Retinal pigment epithelial cell (primary cell): Measurements from ENCODE around the gene PLEKHO2.

ENCODE experiments used
- DNase-seq: peaks from one replicate; pipeline ENCODE4 v3.0.0-alpha.2; 2010; ENCODE audit warnings: low read depth
- H3K4me3 ChIP-seq: 2 replicates; pipeline ENCODE4 v1.5.1; 2011; ENCODE audit warnings: mild to moderate bottlenecking, low read length, control low read depth, moderate library complexity
- CTCF ChIP-seq: conservative IDR thresholded peaks from 2 replicates; pipeline ENCODE4 v1.5.1; 2011; ENCODE audit warnings: low read depth, low read length, control low read depth, inconsistent platforms

The PLEKHO2 gene

DNA sequence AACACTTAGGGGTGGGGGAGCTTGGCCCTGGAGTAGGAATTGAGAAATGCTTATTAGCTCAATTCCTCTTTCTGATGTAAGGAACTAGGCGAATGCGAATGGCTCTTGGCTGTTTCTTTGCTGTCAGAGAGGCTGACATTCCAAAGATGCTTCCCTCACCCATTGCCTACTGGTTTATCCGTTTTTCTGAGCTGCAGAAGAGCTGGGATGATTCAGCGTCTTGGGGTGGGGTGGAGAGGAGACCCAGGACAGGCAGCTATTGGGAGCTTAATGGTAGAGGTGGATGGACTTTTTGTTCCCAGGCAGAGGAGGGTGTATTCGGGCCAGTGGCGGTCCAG is 9.8 kb downstream of the PLEKHO2 start:
- no peak for TF ChIP-seq CTCF
- H3K4me3 ChIP-seq, result no peak overlapping the region
- peak; percentile 31 for DNase-seq

DNA sequence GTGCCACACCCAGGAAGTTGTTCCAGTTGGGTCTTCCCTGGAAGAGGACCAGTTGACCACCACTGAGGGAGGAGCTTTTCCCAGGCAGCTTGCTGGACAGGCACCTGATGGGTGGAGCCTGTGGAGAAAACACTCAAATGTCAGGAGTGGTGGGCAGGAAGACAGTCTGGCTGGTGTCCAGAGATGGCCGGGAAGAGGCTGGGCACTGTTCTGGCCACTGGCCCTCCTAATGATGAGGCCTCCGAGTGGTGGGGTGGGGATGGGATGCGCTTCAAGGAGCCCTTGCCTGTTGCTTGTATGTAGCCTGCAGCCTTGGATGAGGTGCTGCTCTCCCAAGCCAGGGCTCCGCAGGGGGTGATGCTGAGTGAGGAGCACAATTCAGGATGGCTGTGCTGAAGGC is 12.3 kb downstream of the PLEKHO2 start:
- TF ChIP-seq CTCF, result no peak
- no peak for DNase-seq
- no peak overlapping the region for H3K4me3 ChIP-seq

- TF ChIP-seq CTCF, result no peak
- no peak for DNase-seq
- no peak overlapping the region for H3K4me3 ChIP-seq
Observed at GRCh38 chr15:64854526-64854925, 12.8 kb downstream of the PLEKHO2 start.

DNA sequence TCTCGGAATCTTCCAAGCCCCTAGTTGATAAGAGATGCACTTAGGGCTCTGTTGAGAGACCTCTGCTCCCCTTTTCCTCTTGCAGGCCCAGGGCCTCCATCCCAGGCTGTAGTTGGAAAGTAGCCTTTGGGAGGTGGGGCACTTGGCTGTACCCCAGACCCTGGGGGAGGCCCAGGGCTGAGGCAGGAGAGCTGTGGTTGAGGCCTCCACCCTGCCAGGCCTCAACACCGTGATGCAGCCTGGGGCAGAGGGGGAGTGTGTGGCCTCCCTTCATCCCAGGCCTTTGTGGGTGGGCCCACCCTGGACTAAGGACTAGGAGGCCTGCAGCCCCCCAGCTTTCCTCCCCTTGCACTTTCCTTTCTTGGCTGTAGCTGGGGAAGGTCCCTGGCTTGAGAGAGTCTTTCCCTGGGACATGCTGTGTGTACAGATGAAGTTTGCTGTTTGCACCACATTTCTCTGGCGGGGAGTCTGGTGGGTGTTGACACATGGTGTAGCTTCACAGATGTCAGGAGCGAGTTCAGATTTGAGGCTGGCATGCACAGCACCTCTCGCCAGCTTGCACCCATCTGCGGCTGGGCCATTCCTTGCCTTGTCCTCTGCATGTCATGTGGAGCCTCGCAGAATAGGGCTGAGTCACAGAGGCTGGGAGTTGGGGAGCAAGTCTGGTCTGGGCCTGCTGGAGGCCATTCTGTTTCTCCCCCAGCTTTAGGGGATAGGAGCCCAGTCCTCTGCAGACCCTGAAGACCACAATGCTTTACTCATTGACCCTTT is 13.7 kb downstream of the PLEKHO2 start:
- H3K4me3 ChIP-seq, result no peak overlapping the region
- TF ChIP-seq CTCF, result no peak
- no peak for DNase-seq

- no peak overlapping the region for H3K4me3 ChIP-seq
- TF ChIP-seq CTCF, result peak; percentile 6
- peak; percentile 61 for DNase-seq
Observed at GRCh38 chr15:64856429-64857145, 14.9 kb downstream of the PLEKHO2 start.

DNA sequence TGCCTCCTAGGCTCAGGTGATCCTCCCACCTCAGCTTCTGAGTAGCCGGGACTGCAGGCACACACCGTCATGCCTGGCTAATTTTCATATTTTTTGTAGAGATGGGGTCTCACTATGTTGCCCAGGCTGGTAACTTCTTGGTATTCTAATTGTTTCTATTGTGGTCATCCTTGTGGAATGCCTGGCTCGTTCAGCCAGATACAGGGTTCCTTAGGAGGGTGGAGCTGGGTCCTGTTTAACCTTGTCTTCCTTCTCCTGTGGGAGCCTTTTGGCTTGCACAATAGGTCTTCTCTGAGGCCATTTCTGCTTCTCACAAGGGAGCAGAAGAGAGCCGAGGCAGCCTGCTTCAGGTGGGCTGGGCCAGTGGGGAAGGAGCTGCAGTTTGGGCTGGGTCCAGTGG is 15.7 kb downstream of the PLEKHO2 start:
- no peak for TF ChIP-seq CTCF
- no peak overlapping the region for H3K4me3 ChIP-seq
- DNase-seq, result no peak
